ENCODE data around the gene TCP1. TPM values are rescaled to one million over a fixed set of nuclear protein-coding genes. Genes with fewer than 3 reads are reported as not detected.

TCP1 gene
- total and polyA plus RNA-seq, 9 of the 15 experiments (the other 6 are each of a cell fraction or from before 2014, with no cell fraction given), result 331 to 801 (median 645) TPM

DNA sequence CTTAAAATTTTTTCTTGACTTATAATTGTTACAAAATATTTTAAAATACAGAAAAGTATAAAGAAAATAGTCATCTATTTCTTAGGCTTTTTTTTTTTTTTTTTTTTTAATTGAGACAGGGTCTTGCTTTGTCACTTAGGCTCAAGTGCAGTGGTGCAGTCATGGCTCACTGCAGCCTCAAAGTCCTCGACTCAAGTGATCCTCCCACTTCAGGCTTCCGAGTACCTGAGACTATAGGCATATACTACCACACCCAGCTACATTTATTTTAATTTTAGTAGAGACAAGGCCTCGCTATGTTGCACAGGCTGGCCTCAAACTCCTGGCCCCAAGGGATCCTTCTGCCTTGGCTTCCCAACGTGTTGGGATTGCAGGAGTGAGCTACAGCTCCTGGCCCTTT, 32.9 kb downstream of the TCP1 start:
- Histone ChIP-seq H3K27ac (ENCODE audit: extremely low read depth, low read depth, low read length) (no peak overlapping the region), H3K79me2 (ENCODE audit: control insufficient read depth, insufficient read depth, low read length) (peaks cover 18% of the 10 kb centered on the region), H3K4me3 (no peak overlapping the region), H3K9me1 (ENCODE audit: control insufficient read depth, insufficient read depth, low read length) (no peaks in the 10 kb centered on the region), H4K20me1 (replicated peaks; ENCODE audit: control insufficient read depth, insufficient read depth, low read length) (no peaks in the 10 kb centered on the region), H2AFZ (ENCODE audit: low read depth, low read length) (no peak overlapping the region), H3K4me2 (ENCODE audit: insufficient read depth, low read length) (no peak overlapping the region), H3K4me1 (replicated peaks in 1 of 2; ENCODE audit: control insufficient read depth in 2 of 2, insufficient read depth in 2 of 2, low read length in 2 of 2) (peaks cover 9 to 10% of the 10 kb centered on the region in 2 experiments; a peak in 4 of 5 replicates), H3K9me3 (replicated peaks; ENCODE audit: control insufficient read depth, insufficient read depth, low read depth, low read length) (no peaks in the 10 kb centered on the region), H3K27me3 (ENCODE audit: control insufficient read depth in 2 of 2, insufficient read depth in 2 of 2, low read length in 2 of 2) (no peaks in the 10 kb centered on the region), H3K9ac (ENCODE audit: insufficient read depth in 1 of 2, low read depth in 2 of 2, low read length in 2 of 2) (no peak overlapping the region), H3K36me3 (ENCODE audit: control insufficient read depth, insufficient read depth, low read length) (peaks cover 81% of the 10 kb centered on the region)
- FAIRE-seq (no peak), ATAC-seq (no peak), DNase-seq (ENCODE audit: extremely low read depth in 1 of 4, low spot score in 3 of 4) (no peak)
- intact Hi-C loops (cut with micrococcal nuclease), result no loop called here
- TF ChIP-seq SIN3A (IDR thresholded peaks at IDR 0.05; ENCODE audit: borderline replicate concordance in 2 of 2, control insufficient read depth in 1 of 2, low read depth in 2 of 2, low read length in 2 of 2), result 0 out of 4 replicates have a peak, but pooled peaks of 1 of the 2 experiments have one; percentile 43
- no peak for TF ChIP-seq MCM2 (IDR thresholded peaks at IDR 0.05; ENCODE audit: low read depth)
- peak; percentile 46; the same call in 1 of the 2 replicates for TF ChIP-seq POLR2AphosphoS5 (IDR thresholded peaks at IDR 0.05; ENCODE audit: control insufficient read depth, insufficient read depth, low read depth, low read length)
- ChIA-PET POLR2A (interaction anchor here (0.9 to 1.5 kb wide), 4 partner anchors 13 to 63 kb away, joined by 3 to 5 read pairs (median 4); partner anchors contain the start of genes SOD2 and WTAP), CTCF (ENCODE audit: low intra/inter-chr PET ratio) (no interaction called here)
- WGBS (ENCODE audit: insufficient coverage, low coverage, missing lambda C conversion rate), result 99% methylated on average over 4 of the region's 4 CpGs
- BruUV-seq (replicated peaks), result no TSS peak
- in situ Hi-C loops (cut with MboI), result no loop called here

All from K562 (cell line).